ENCODE measurements around the gene TOM1L2.

The TOM1L2 gene

GRCh38 chr17:17892731-17893130, 79.5 kb downstream of the TOM1L2 start:
- no peak for DNase-seq

DNA sequence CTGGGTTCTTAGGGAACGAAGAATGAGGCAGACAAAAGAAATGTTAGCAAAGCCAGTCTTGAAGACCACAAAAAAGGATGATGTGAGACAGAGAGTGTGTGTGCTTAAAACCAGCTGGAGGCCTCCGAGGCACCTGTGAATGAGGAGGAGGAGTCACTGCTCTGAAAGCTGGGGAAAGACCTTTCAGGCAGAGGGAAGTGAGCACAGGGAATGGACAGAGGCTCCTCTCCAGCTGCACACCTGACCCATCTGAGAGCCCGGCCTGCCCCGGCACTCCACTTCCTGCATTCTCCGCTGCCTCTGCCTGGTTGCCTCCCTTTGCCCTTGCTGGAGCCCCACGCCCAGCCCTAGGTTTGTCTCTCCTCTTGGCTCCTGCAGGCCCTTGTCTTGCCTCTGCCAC, 80.2 kb downstream of the TOM1L2 start:
- DNase-seq = no peak

- DNase-seq = peak; percentile 28
Observed at GRCh38 chr17:17890773-17891759, 81.1 kb downstream of the TOM1L2 start.

- DNase-seq = no peak
Observed at GRCh38 chr17:17889922-17890321, 82.3 kb downstream of the TOM1L2 start.

- no peak for DNase-seq
Observed at GRCh38 chr17:17888821-17889220, 83.4 kb downstream of the TOM1L2 start.

DNA sequence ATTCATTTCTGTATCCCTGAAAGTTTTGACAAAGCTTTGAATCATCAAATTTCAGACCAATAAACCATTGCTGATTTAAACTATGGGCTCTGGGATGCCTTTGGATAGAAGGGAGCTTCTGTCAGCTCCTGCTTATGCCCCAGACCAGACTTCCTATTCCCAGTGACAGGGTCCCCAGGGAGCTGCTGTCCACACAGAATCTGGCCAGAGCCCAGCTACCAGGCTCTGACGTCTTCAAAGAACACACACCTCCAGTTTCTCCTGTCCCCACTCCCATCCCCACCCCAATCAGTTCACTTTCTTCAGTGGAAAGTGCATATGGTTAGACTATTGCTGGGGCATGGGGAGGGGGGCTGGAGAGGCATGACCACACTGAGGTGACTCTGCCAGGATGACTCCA, 83.8 kb downstream of the TOM1L2 start:
- DNase-seq = no peak

DNA sequence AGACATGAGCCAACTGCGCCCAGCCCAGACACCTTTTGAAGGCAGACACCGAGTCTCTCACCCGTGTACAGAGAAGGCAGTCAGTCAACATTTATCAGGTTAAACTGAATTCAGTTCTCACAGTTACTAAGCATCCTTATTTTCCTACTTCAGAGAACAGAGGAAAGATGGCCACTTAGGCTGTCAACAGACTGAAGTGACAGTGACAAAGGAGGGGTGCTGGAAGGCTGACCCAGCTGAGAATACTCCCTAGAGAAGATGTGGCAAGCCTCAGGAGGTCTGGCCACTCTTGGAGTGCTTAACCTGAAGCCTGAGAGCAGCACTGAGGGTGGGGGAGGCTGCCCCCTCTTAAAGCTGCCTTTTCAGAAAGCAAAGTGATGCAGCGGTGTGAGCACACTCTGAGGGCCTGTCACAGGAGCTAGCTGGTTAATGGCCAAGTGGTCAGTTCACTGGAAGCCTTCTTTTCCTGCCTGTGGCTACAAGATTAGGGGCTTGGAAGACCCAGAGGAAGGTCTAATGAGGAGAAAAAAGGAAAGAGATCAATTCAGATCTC, 84.4 kb downstream of the TOM1L2 start:
- DNase-seq = no peak

GRCh38 chr17:17886726-17887125, 85.5 kb downstream of the TOM1L2 start:
- DNase-seq = no peak

GRCh38 chr17:17886226-17886625, 86.0 kb downstream of the TOM1L2 start:
- DNase-seq = no peak

- DNase-seq = no peak
Observed at GRCh38 chr17:17884391-17885357, 87.5 kb downstream of the TOM1L2 start.

DNA sequence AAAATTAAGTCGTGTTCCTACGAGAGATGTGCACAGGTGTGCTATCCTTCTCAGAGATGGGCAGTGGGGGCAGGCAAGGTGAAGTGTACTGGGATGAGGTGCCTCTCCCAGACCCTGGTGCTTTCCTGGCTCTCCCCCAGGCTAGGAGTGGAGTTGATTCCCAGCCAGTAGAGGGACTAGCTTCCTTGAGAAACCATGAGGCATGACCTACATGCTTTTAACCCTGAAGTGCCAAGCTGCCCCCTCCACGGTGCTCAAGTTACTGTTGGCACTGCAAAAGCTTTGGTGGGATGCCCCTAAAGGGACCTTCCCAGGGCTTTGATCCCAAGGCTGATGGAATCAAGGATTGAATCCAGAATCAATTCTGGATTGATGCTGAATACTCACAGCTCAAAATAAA, 88.4 kb downstream of the TOM1L2 start:
- no peak for DNase-seq

GRCh38 chr17:17882082-17882581, 90.1 kb downstream of the TOM1L2 start:
- DNase-seq = no peak

DNA sequence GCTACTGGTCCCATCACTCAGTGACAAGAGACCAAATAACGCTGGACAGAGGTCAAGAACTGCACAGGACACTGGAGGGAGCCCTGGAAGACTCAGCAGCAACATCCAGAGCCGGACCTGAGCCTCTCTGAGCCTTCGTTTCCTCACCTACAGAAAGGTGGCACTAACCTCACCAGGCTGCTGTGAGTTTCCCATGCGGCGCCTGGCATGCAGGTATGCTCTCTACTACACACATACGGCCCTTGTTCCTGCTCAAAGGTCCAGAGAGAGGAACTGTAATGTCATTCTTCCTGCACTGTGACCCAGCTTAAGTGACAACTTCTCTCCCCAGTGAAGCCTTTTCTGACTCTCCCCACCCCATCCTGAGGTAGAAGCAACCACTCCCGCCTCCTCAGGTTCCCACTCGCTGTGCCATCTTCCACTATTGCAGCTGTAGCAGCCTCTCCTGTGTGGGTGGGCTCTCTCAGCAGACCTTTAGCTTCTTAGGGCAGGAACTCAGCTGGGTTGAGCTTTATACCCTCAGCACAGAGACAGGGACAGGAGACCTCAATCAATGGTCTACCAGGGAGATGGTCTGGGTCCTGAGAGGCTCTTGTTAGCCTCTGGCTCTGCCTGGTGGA, 91.5 kb downstream of the TOM1L2 start:
- DNase-seq = no peak

DNA sequence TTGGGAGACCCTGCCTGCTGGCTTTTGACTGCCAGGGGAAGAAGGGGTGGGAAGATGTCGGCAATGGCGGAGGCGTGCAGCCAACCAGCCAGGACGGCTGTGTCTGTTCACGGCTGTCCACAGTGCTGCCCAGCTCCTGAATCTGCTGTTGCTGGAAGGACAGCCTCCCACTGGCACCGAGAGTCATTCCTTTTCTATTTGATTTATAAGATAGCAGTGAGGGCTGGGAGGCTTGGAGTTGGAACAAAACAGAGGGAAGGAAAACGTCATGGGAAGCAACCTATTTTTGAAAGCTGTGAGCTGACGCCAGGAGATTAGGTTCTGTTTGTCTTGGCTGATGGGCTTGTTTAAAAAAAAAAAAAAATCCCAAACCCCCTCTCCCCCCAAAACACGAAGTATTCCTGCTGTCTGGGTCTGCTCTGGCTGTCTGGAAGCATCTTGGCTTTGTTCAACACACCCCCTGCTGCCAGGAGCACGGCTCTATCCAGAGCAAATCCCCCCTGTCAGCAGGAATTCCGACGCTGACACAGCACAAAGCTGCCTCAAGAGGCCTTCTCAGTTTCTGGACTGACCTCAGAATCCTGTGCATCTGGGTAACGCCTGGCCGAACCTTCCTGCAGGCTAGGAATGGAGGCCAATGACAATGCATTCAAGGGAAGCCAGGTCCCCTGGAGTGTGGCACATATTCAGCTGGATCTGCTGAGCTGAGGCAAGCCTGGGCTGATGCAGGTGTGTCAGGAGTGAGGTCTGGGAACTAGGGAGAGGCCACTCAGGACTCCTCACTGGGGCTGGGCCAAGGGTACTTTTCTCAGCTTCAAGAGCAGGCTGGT, 94.5 kb downstream of the TOM1L2 start:
- no peak for DNase-seq

- DNase-seq = no peak
Observed at GRCh38 chr17:17876959-17877528, 95.2 kb downstream of the TOM1L2 start.

DNA sequence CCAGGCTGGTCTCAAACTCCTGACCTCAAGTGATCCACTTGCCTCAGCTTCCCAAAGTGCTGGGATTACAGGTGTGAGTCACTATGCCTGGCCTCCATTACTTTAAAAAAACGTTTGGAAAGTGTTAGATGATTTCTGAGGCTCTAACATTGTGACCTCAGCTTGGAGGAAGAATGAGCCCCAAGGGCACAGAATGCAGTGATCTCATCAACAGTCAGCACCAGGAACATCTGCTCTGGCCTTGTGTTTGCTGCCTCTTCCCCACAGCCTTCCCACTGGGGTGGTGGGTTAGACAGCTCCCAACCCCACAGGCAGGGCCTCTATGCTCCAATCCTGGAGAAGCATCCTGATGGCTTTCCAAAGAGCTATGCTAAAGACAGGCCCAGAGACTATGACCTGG, 97.7 kb downstream of the TOM1L2 start:
- DNase-seq = no peak

- no peak for DNase-seq
Observed at GRCh38 chr17:17873450-17873991, 98.7 kb downstream of the TOM1L2 start.

GRCh38 chr17:17872547-17873345, 99.5 kb downstream of the TOM1L2 start:
- no peak for DNase-seq

DNA sequence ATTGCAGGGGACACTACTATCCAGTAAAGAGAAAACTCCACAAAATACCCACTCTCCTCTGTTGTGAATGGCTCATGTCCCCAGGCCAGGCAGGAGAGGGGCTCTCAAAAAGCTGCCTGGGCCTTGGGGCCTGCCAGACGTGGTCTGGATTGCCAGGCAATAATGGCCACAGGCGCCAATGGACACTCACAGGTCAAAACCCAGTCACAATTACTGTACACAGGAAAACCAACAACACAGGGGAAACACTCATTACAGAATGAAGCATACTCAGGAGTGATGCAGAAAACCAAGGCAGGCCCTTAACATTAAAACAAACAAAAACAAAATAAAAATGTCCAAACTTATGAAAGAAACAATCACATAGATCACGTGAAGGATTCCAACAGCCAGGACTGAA, 100.3 kb downstream of the TOM1L2 start:
- DNase-seq = no peak

GRCh38 chr17:17870247-17870646, 102.0 kb downstream of the TOM1L2 start:
- no peak for DNase-seq
